NCI-H1092 (cell line): Measurements from ENCODE around the gene LHFPL4.

Experiments used
- DNase-seq: peaks from one replicate; lab custom pipeline; 2025; lab: John Stamatoyannopoulos, UW

The LHFPL4 gene

DNA sequence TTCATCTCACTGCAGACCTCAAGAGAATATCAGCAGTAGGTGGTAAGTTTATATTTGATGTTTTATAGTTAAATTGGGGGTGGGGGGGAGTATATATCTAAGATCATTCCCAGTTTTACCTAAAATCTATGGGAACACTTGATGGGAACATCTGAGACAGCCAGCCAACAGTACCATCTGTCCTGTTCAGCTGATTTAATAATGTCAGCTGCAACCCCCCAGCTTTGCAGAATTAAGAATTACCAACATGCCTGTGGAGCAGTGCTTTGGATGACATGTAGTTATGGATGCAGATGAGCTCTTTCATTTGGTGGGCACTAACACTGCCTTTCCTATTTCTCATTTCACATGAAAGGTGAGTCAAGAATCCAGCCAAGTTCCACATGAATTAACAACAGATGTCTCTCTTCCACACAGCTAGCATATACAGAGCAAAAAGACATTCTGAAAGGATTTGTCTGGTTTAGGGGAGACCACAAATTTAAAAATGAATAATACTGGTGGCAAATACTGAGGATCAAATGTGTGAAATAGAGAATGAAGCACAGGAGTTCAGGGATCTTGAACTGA, 80.0 kb downstream of the LHFPL4 start:
- DNase-seq: no peak

DNA sequence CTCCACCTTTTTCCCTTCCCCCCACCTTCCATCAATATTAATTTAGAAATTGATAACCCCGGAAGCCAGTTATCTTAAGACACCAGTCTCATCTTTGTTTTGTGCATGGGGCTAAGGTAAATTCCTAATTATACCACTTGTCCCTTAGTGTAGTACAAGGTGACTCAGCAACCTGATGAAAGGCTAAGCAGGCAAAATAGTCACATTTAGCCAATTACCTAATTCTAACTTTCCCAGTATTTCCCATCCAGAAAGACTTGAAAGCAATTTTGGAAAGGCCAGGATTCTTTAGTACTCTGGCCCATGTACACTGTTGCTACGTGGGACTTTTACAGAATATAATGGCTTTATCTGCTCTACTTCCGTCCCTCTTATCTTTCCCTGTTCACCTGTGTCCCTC, 83.6 kb downstream of the LHFPL4 start:
- DNase-seq: no peak

DNA sequence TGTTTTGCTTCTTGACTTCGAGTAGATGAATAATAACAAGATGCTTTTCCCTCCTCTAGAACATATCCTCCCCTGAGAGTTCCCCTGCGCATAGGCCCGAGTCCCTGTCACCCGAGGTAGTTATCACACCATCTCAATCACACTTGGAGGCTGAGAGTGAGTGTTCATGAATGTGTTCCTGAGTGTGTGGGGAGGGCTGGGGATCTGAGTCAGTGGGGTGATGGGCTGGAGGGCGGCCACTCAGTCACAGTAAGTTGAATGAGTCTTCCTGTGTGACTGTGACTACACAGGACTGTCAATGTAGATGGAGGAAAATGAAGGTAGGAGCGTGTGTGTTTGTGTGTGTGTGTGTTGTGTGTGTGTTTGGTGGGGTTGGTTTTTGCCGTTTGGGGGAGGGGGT, 85.2 kb downstream of the LHFPL4 start:
- DNase-seq: no peak

DNA sequence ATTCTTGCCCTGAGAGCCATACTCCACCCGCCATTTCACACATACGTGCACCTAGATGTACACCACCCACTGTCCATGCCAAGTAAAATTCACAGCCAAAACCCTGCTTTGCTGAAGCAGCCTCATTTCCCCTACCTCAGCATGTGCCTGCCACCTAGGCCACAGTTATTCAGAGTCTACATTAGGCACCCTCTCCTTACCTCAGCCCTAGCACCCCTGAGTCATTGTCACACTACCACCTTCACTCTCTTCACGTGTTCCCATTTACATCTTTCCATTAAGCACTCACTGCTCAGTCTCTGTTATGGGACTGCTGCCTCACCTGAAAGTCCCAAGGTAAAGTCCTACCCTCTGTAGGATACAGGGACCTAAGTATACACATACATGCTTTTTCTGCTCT, 86.2 kb downstream of the LHFPL4 start:
- no peak for DNase-seq

DNA sequence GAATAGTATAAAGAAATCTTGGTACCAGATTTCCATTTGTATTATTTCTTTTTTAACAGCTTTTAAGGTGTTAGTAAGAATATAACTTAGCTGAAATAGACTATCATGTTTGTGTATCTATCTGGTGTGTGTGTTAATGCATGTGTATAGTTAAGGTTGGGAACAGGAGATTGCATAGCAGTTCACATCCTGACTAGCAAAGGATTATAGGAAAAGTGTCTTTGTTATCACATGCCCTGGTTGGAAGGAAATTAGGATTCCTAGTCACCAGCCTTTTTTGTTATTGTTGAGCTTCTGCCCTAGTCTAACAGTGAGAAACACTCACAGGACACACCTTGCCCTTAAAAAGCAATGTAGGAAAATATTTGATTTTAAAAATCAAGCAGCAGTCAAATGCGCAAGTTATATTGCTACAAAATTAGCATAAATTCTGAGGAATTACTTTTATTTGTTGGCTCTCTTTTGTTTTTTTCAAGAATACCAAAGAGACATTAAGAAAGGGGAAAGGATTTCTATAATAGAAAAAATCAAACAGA, 98.0 kb downstream of the LHFPL4 start:
- no peak for DNase-seq

DNA sequence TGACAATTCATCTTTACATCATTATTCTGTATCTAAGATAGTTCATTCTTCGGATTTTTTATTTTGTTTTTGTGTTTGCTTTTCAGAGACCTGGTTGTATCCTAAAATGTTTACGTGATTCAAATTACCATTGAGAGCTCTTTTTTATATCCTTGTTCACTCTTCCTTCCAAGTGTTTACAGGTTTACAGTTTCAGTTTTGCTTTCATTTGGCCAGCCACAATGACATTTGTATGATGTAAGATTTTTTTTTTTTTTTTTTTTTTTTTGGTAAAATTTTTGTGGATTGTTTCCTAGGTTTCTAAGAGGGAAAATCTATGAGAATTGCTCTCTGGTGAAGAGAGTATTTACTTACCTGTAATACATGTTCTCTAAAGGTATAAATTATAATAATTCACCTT, 101.2 kb downstream of the LHFPL4 start:
- no peak for DNase-seq

DNA sequence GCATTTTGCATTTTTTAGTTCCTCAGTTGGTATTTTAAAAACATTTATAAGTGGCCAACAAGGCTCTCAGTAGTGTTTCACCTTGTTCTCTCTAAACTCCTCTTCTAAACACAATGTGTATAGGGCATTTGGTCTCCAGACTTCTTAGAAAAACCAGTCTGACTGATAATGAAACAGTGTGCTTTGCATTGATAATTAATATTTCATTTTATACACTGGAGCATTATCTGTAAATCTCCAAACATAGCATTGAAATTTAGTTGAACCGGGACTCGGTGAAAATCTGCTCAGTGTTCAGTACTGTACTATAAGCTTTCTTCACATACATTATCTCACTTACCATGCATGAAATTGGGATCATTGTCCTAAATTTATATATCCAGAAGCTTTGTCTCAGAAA, 102.6 kb downstream of the LHFPL4 start:
- DNase-seq: no peak

DNA sequence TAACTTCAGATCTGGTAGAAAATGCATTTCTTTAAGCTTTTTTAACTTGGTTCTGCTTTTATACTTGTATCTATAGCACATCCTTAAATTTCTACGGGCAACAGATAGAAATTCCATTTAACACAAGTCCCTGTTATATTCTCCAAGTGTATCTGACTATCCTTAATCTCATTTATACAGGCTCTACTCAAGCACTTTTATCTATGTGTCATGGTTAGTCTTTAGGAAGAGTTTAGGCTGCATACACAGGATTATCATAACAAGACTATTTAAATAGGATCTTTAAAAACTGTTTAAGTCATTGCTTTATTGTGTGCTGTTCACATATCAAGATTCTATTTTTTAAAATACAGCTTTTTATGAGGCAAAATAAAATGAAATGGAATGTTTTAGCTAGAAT, 103.5 kb downstream of the LHFPL4 start:
- DNase-seq: no peak

DNA sequence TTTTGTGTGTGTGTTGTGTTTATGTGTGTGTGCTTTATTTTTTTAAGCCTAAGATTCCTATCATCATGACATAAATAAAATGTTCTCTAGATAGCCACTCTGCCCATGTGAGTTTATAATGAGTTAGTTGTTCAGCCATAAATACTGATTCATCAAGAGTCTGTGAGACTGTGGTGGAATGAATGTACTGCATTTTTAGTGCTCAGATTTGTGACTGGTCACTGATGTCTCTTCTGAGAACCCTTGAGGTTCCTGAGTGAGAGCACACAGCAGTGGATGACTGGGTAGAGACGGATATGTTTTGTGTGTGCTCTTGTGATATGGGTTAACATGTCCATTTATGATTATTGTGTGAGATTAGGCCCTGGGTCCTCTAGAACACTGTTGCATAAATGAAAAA, 105.0 kb downstream of the LHFPL4 start:
- DNase-seq: no peak
